GM21528 (cell line): ENCODE results near the gene MCTP1.

Experiments
- ATAC-seq: cut with Tn5 transposase; IDR thresholded peaks from one replicate; pipeline ENCODE4 v1.9.1; 2021; ENCODE audit warnings: mild to moderate bottlenecking, moderate library complexity; ENCODE audit not compliant: unreplicated experiment, low FRiP score

The MCTP1 gene

GRCh38 chr5:95284572-95285408, at the start of gene MCTP1:
MCTP1 (minus strand) TSS chr5:95285094.
- ATAC-seq: peak; percentile 17

- ATAC-seq: no peak
Observed at GRCh38 chr5:95332158-95332557, 47.3 kb upstream of the MCTP1 start.

GRCh38 chr5:95331358-95331757, 46.5 kb upstream of the MCTP1 start:
- ATAC-seq: no peak

GRCh38 chr5:95327211-95327610, 42.3 kb upstream of the MCTP1 start:
- ATAC-seq: no peak

DNA sequence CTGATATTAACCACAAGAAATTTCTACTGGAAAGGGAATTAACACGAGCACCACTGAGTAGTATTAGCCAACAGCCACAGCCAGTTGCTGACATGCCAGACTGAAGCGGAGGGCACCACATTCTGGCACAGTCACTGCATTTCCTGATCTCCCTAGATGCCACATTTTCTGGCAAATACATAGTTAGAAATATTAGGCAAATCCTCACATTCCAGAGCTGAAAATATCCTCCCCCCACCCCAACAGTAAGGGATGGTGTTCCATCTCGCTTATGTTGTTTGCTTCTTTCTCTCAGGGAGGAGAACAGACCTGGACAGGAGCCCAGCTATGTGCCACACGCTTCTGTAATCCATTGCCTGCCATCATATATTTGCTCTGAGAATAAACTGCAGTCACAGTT, 32.8 kb upstream of the MCTP1 start:
- no peak for ATAC-seq

DNA sequence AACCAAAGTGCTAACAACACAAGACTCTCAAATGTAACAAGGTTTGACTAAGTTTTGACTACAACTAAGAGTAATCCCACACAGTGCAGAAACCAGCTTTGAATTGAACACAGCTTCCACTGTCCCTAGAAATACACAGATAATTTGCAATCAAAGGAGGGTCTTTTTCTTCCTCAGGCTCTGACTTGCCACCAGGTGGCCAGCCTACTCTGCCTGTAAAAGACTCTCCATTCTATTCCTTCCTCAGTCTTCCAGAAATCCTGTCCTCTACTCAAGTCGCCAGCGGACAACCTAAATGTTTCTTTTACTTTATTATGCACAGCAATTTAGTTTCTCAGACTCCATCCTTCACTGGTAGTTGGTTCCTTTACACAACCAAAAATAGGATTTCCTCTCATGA, 32.2 kb upstream of the MCTP1 start:
- no peak for ATAC-seq

DNA sequence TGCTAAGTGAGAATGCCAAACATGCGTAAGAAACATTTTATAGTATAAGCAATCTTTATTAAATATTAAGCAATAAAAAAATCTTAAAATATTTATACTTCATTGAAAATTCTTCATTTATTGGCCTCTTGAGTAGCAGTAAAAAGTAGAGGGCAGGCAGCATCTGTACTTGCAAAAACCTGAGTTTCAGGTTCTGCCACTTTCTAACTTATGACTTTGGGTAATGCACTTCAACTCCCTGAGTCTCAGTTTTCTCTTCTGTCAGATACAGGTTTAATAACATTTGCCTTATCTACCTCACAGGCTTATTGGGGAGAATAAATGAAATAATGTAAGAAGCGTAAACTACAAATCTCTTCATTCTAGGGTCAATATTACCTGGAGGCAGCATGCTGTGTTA, 19.8 kb upstream of the MCTP1 start:
- no peak for ATAC-seq

DNA sequence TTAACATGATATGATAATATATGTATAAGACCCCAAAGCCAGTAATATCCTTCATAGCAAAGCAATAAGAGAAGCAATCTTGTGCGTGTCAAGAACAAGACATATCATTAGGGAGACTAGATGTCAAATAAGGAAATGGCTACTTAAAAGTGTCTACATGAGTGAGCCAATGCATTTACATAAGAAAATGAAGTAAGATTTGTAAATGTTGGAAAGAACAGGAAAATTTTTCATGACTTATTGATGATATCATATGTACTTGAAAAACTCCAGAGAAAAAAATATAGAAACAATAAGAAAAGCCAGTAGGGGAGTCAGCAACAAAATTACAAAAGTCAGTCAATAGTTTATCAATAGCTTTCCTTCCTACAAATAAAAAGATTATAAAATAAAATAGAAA, 13.8 kb upstream of the MCTP1 start:
- no peak for ATAC-seq

- ATAC-seq: no peak
Observed at GRCh38 chr5:95296291-95296690, 11.4 kb upstream of the MCTP1 start.

- no peak for ATAC-seq
Observed at GRCh38 chr5:95285409-95285755, 488 bp upstream of the MCTP1 start.

- peak; percentile 57 for ATAC-seq
Observed at GRCh38 chr5:95283761-95284571, 928 bp downstream of the MCTP1 start.

DNA sequence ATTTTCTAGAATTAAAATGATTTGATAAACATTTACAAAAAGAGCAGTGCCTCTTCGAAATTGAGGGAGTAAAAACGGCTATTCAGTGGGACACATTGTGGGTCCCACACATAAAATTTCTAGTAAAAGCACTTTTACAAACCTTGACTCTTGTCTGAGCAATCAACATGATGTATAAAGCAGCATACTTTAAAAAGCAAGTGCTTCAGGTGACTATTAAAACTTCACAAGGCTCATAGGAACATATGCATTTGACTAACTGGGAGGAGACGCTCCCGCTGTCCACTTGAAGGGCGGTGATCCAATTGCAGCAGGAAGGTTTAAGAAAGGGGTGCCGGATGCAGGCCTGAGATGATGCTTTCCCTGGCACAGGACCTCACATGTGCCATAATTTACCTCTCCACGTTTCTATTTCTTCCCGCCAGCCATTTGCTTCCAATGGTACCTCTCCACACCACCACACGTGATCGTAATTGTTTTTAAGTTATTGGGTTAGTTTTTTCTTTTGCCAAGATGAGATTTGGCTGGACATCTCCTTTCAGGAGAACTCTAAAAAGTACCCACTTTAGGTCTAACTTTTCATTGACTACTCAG, 1.8 kb downstream of the MCTP1 start:
- no peak for ATAC-seq

- no peak for ATAC-seq
Observed at GRCh38 chr5:95281226-95281625, 3.7 kb downstream of the MCTP1 start.

- no peak for ATAC-seq
Observed at GRCh38 chr5:95280401-95281095, 4.3 kb downstream of the MCTP1 start.

GRCh38 chr5:95274011-95274410, 10.9 kb downstream of the MCTP1 start:
- ATAC-seq: no peak

GRCh38 chr5:95272316-95272929, 12.5 kb downstream of the MCTP1 start:
- no peak for ATAC-seq

- no peak for ATAC-seq
Observed at GRCh38 chr5:95262933-95263660, 21.8 kb downstream of the MCTP1 start.

GRCh38 chr5:95261437-95262175, 23.3 kb downstream of the MCTP1 start:
- ATAC-seq: no peak

GRCh38 chr5:95256991-95257390, 27.9 kb downstream of the MCTP1 start:
- ATAC-seq: no peak
